Thymus (tissue), 11 donors: Measurements from ENCODE around the gene OOSP1. TPM values are rescaled to one million over a fixed set of nuclear protein-coding genes. Genes with fewer than 3 reads are reported as not detected.

Source experiments
- DNase-seq, 9 donors: peaks; one replicate each; pipeline ENCODE4 v3.0.0-alpha.2; 2013; ENCODE audit warnings: low spot score in 9 of 9, low read depth in 6 of 9, missing footprints in 1 of 9
- H3K27ac ChIP-seq, 2 donors: one replicate each; pipeline ENCODE4 v1.5.1; 2013; ENCODE audit warnings: control low read depth in 1 of 2, low read depth in 1 of 2, low read length in 1 of 2, mild to moderate bottlenecking in 1 of 2, moderate library complexity in 1 of 2
- H3K27me3 ChIP-seq, 2 donors: one replicate each; pipeline ENCODE4 v1.5.1; 2013; ENCODE audit warnings: low read length in 1 of 2; ENCODE audit not compliant: control insufficient read depth in 2 of 2, insufficient read depth in 1 of 2
- H3K36me3 ChIP-seq, 2 donors: one replicate each; pipeline ENCODE4 v1.5.1; 2013; ENCODE audit warnings: low read length in 1 of 2, mild to moderate bottlenecking in 1 of 2, moderate library complexity in 1 of 2; ENCODE audit not compliant: control insufficient read depth in 2 of 2, insufficient read depth in 2 of 2
- H3K4me1 ChIP-seq, 2 donors: one replicate each; pipeline ENCODE4 v1.5.1; 2013; ENCODE audit warnings: low read length in 2 of 2; ENCODE audit not compliant: control insufficient read depth in 2 of 2, insufficient read depth in 2 of 2
- H3K4me3 ChIP-seq, 2 donors: one replicate each; pipeline ENCODE4 v1.5.1; 2013; ENCODE audit warnings: low read length in 2 of 2, control low read depth in 1 of 2, mild to moderate bottlenecking in 1 of 2
- H3K9me3 ChIP-seq, 2 donors: one replicate each; pipeline ENCODE4 v1.5.1; 2013; ENCODE audit warnings: low read length in 1 of 2, mild to moderate bottlenecking in 1 of 2; ENCODE audit not compliant: control insufficient read depth in 2 of 2, insufficient read depth in 1 of 2
- WGBS: extraction: QIAGEN DNeasy Blood & Tissue Kit; methylation state at CpG from one replicate; pipeline ENCODE4 v1.1.7; 2013; 5-methylcytosine and 5-hydroxymethylcytosine counted together
- polyA plus RNA-seq: library from polyadenylated mRNA; stranded (reverse); fragments of 200-250 nt; gene quantifications from one replicate; pipeline ENCODE4 v1.2.3, GENCODE V29; 2013
- total RNA-seq: library from RNA; stranded (reverse); fragments of 120-200 nt; gene quantifications from one replicate; pipeline ENCODE4 v1.2.4, GENCODE V29; 2013
- donor health status: healthy.

The OOSP1 gene
- total and polyA plus RNA-seq, 2 donors, result not detected

GRCh38 chr11:59997800-59998199 is 59.6 kb downstream of the OOSP1 start:
- no peak overlapping the region for H3K4me3 ChIP-seq
- 91% methylated on average over 2 of the region's 2 CpGs for WGBS
- no peak overlapping the region for H3K27ac ChIP-seq
- no peaks in the 10 kb centered on the region for H3K9me3 ChIP-seq
- no peaks in the 10 kb centered on the region for H3K36me3 ChIP-seq
- DNase-seq, result no peak
- H3K27me3 ChIP-seq, result no peaks in the 10 kb centered on the region
- no peaks in the 10 kb centered on the region for H3K4me1 ChIP-seq

- no peaks in the 10 kb centered on the region for H3K9me3 ChIP-seq
- no peaks in the 10 kb centered on the region for H3K36me3 ChIP-seq
- no peaks in the 10 kb centered on the region for H3K4me1 ChIP-seq
- H3K27ac ChIP-seq, result no peak overlapping the region
- no peak overlapping the region for H3K4me3 ChIP-seq
- no peaks in the 10 kb centered on the region for H3K27me3 ChIP-seq
- DNase-seq, result no peak
- WGBS, result 96% methylated on average over 4 of the region's 4 CpGs
These were observed 61.5 kb downstream of the OOSP1 start for GRCh38 chr11:59999691-60000090.

GRCh38 chr11:60003729-60004128 is 65.5 kb downstream of the OOSP1 start:
- no peak for DNase-seq
- no peaks in the 10 kb centered on the region for H3K4me1 ChIP-seq
- H3K4me3 ChIP-seq, result no peak overlapping the region
- no peak overlapping the region for H3K27ac ChIP-seq
- no peaks in the 10 kb centered on the region for H3K27me3 ChIP-seq
- 98% methylated on average over 2 of the region's 2 CpGs for WGBS
- no peaks in the 10 kb centered on the region for H3K36me3 ChIP-seq
- H3K9me3 ChIP-seq, result no peaks in the 10 kb centered on the region

- no peaks in the 10 kb centered on the region for H3K9me3 ChIP-seq
- 97% methylated on average over 1 of the region's 1 CpG for WGBS
- H3K27ac ChIP-seq, result no peak overlapping the region
- no peaks in the 10 kb centered on the region for H3K4me1 ChIP-seq
- no peak overlapping the region for H3K4me3 ChIP-seq
- DNase-seq, result no peak
- no peaks in the 10 kb centered on the region for H3K27me3 ChIP-seq
- no peaks in the 10 kb centered on the region for H3K36me3 ChIP-seq
These were observed 67.1 kb downstream of the OOSP1 start for GRCh38 chr11:60005360-60005759.

Other genes starting within 250 kb of the OOSP1 start
- not detected for gene OR10V1, start 224.6 kb upstream of the OOSP1 start, total RNA-seq
- not detected for gene OR10V1, start 224.6 kb upstream of the OOSP1 start, polyA plus RNA-seq
- gene STX3, start 183.1 kb upstream of the OOSP1 start, total RNA-seq, result 9.4 TPM
- 14.1 TPM for gene STX3, start 183.1 kb upstream of the OOSP1 start, polyA plus RNA-seq
- 58.1 TPM for gene MRPL16, start 127.7 kb upstream of the OOSP1 start, total RNA-seq
- 67.7 TPM for gene MRPL16, start 127.7 kb upstream of the OOSP1 start, polyA plus RNA-seq
- not detected for gene CBLIF, start 92.9 kb upstream of the OOSP1 start, total RNA-seq
- gene CBLIF, start 92.9 kb upstream of the OOSP1 start, polyA plus RNA-seq, result 0.05 TPM
- 2.1 TPM for gene TCN1, start 71.9 kb upstream of the OOSP1 start, total RNA-seq
- 1.4 TPM for gene TCN1, start 71.9 kb upstream of the OOSP1 start, polyA plus RNA-seq
- gene OOSP3, start 59.6 kb upstream of the OOSP1 start, total RNA-seq, result not detected
- 0.05 TPM for gene OOSP3, start 59.6 kb upstream of the OOSP1 start, polyA plus RNA-seq
- gene OOSP4A, start 25.6 kb downstream of the OOSP1 start, total RNA-seq, result not detected
- 0.18 TPM for gene OOSP4A, start 25.6 kb downstream of the OOSP1 start, polyA plus RNA-seq
- not detected for gene OOSP4B, start 78.7 kb downstream of the OOSP1 start, total RNA-seq
- 0.07 TPM for gene OOSP4B, start 78.7 kb downstream of the OOSP1 start, polyA plus RNA-seq
- not detected for gene OOSP2, start 102.0 kb downstream of the OOSP1 start, total RNA-seq
- 0.14 TPM for gene OOSP2, start 102.0 kb downstream of the OOSP1 start, polyA plus RNA-seq
- gene MS4A3, start 118.2 kb downstream of the OOSP1 start, total RNA-seq, result 7.8 TPM
- gene MS4A3, start 118.2 kb downstream of the OOSP1 start, polyA plus RNA-seq, result 2.2 TPM
- gene MS4A2, start 150.2 kb downstream of the OOSP1 start, total RNA-seq, result 0.42 TPM
- gene MS4A2, start 150.2 kb downstream of the OOSP1 start, polyA plus RNA-seq, result 0.05 TPM
- gene MS4A6A, start 244.7 kb downstream of the OOSP1 start, total RNA-seq, result 102 TPM
- 174 TPM for gene MS4A6A, start 244.7 kb downstream of the OOSP1 start, polyA plus RNA-seq